Stimulated activated naive CD8-positive, alpha-beta T cell treated with anti-CD3 and anti-CD28 coated beads, Interleukin-15, amount 100 ng/mL, for 72 hours (primary cell): ENCODE results near the gene CPA1.
A peak's percentile ranks its signal among the peaks of the same experiment; 100 is the strongest.

Source experiments
- ATAC-seq: fragments of 150-1000 bp; cut with Tn5 transposase; 2 replicates; pipeline ENCODE4 v1.10.0; 2021; ENCODE audit warnings: mild to moderate bottlenecking, moderate library complexity
- DNase-seq, 2 donors: peaks; one replicate each; pipeline ENCODE4 v3.0.0; 2021 to 2022
- H3K27ac Mint-ChIP-seq, 2 donors: one replicate each; pipeline ENCODE4 v1.8.0; 2022; ENCODE audit warnings: mild to moderate bottlenecking in 2 of 2, mixed read lengths in 2 of 2, moderate library complexity in 2 of 2
- H3K27me3 Mint-ChIP-seq: one replicate; pipeline ENCODE4 v1.8.0; 2022; ENCODE audit warnings: mixed read lengths
- H3K4me1 Mint-ChIP-seq: one replicate; pipeline ENCODE4 v1.8.0; 2022; ENCODE audit warnings: mild to moderate bottlenecking, mixed read lengths
- H3K4me3 Mint-ChIP-seq, 2 donors: one replicate each; pipeline ENCODE4 v1.8.0; 2022; ENCODE audit warnings: mild to moderate bottlenecking in 2 of 2, mixed read lengths in 2 of 2, moderate library complexity in 1 of 2
- H3K9me3 Mint-ChIP-seq, 2 donors: one replicate each; pipeline ENCODE4 v1.8.0; 2022; ENCODE audit warnings: mixed read lengths in 2 of 2

Gene CPA1

DNA sequence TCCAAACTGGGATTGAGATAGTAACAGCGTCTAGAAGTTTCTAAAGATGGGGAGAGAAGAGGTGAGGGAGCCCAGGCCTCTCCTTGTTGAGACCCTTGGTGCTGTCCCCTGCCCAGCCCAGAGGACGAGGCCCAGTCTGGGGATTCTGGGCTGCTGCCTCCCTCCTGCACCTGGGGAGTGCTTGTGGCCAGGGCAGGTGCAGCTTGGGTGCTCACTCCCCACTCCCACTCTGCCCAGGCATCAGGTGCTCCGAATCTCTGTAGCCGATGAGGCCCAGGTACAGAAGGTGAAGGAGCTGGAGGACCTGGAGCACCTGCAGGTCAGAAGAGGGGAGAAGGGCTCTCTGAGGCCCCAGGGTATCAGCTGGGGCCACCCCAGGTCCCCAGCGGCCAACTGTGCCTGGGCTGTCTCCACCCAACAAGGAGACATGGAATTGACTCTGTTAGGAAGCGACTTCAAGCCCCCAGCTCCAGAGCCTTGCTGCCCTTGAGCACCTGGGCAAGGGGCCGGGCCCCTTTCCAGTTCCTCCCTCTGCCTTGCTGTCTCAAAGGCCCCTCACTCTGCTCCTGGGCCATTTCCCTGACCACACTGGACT lies 664 bp downstream of the CPA1 start:
- no peaks in the 10 kb centered on the region for H3K4me1 Mint-ChIP-seq
- peak overlapping the region in 1 of 2 donors; percentile 74 for H3K27ac Mint-ChIP-seq
- H3K27me3 Mint-ChIP-seq, result no peaks in the 10 kb centered on the region
- H3K4me3 Mint-ChIP-seq, result no peak overlapping the region
- DNase-seq (no peak), ATAC-seq (no peak)
- H3K9me3 Mint-ChIP-seq, result peaks cover 8 to 22% of the 10 kb centered on the region in 2 donors

GRCh38 chr7:130381468-130382312 lies 1.4 kb downstream of the CPA1 start:
- Mint-ChIP-seq H3K4me1 (peaks cover 3% of the 10 kb centered on the region), H3K27me3 (no peaks in the 10 kb centered on the region), H3K27ac (peak overlapping the region in 1 of 2 donors; percentile 74), H3K4me3 (no peak overlapping the region), H3K9me3 (peaks cover 1 to 15% of the 10 kb centered on the region in 2 donors)
- DNase-seq, result no peak
- ATAC-seq, result no peak

- Mint-ChIP-seq H3K9me3 (no peaks in the 10 kb centered on the region), H3K4me3 (no peak overlapping the region), H3K27ac (no peak overlapping the region), H3K27me3 (no peaks in the 10 kb centered on the region), H3K4me1 (peaks cover 8% of the 10 kb centered on the region)
- no peak for DNase-seq
- no peak for ATAC-seq
Measured at GRCh38 chr7:130383187-130383980, 3.1 kb downstream of the CPA1 start.

GRCh38 chr7:130384371-130384801 lies 4.1 kb downstream of the CPA1 start:
- no peaks in the 10 kb centered on the region for H3K27me3 Mint-ChIP-seq
- H3K9me3 Mint-ChIP-seq, result peaks cover 0 to 7% of the 10 kb centered on the region in 2 donors
- no peak overlapping the region for H3K4me3 Mint-ChIP-seq
- ATAC-seq (no peak), DNase-seq (no peak)
- peaks cover 8% of the 10 kb centered on the region for H3K4me1 Mint-ChIP-seq
- H3K27ac Mint-ChIP-seq, result no peak overlapping the region

- Mint-ChIP-seq H3K9me3 (peaks cover 0 to 7% of the 10 kb centered on the region in 2 donors), H3K27me3 (no peaks in the 10 kb centered on the region), H3K4me1 (peaks cover 8% of the 10 kb centered on the region), H3K4me3 (no peak overlapping the region), H3K27ac (peak overlapping the region in 1 of 2 donors; percentile 78)
- DNase-seq, result no peak
- no peak for ATAC-seq
Measured at GRCh38 chr7:130384841-130385599, 4.7 kb downstream of the CPA1 start.

DNA sequence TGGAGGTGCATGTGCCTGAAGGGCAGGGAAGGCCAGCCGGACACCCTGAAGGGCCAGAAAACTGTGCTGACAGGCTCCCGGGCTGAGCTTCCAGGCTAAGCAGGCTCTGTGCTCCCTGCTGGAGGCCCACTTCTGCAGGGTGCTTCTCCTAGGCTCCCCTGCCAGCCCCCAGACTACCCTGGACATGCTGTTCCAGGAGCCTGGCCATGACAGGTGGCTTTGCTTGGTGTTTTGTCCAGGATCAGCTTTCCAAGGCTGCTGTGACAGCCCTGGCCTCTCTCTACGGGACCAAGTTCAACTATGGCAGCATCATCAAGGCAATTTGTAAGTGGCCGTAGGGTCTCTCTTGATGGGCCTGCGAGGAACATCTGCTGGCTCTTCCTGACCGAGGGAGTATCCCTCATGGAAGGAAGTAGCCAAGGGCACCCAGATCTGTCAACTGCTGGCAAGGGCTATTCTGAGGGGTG lies 5.3 kb downstream of the CPA1 start:
- DNase-seq (no peak), ATAC-seq (no peak)
- Mint-ChIP-seq H3K9me3 (peaks cover 0 to 7% of the 10 kb centered on the region in 2 donors), H3K4me1 (peaks cover 8% of the 10 kb centered on the region), H3K27me3 (no peaks in the 10 kb centered on the region), H3K4me3 (no peak overlapping the region), H3K27ac (no peak overlapping the region)

- H3K27ac Mint-ChIP-seq, result no peak overlapping the region
- no peak overlapping the region for H3K4me3 Mint-ChIP-seq
- DNase-seq, result no peak
- no peaks in the 10 kb centered on the region for H3K27me3 Mint-ChIP-seq
- peaks cover 8% of the 10 kb centered on the region for H3K4me1 Mint-ChIP-seq
- peaks cover 0 to 7% of the 10 kb centered on the region in 2 donors for H3K9me3 Mint-ChIP-seq
- no peak for ATAC-seq
Measured at GRCh38 chr7:130386876-130387275, 6.6 kb downstream of the CPA1 start.

DNA sequence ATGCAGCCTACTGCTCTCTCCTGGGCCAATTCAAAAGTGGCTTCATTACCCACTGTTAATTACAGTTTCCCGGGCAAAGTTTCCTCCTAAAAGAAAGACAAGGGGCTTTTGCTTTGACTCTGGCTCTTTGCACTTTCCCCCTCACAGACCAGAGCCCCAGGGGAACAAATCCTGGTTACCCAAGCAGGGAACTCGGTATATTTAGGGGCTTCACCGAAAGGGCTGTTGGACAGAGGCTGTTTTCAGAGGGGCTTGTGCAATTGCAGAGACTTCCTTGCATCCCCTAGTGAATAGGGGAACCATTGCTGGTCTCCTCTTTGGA lies 7.0 kb downstream of the CPA1 start:
- no peak for DNase-seq
- Mint-ChIP-seq H3K4me3 (no peak overlapping the region), H3K27ac (no peak overlapping the region), H3K27me3 (no peaks in the 10 kb centered on the region), H3K4me1 (peaks cover 10% of the 10 kb centered on the region), H3K9me3 (peaks cover 0 to 7% of the 10 kb centered on the region in 2 donors)
- ATAC-seq, result no peak

- peaks cover 0 to 7% of the 10 kb centered on the region in 2 donors for H3K9me3 Mint-ChIP-seq
- H3K27me3 Mint-ChIP-seq, result no peaks in the 10 kb centered on the region
- H3K4me1 Mint-ChIP-seq, result peaks cover 15% of the 10 kb centered on the region
- no peak overlapping the region for H3K27ac Mint-ChIP-seq
- no peak overlapping the region for H3K4me3 Mint-ChIP-seq
- ATAC-seq (no peak), DNase-seq (no peak)
Measured at GRCh38 chr7:130387628-130388403, 7.5 kb downstream of the CPA1 start.

- H3K4me3 Mint-ChIP-seq, result no peak overlapping the region
- H3K27me3 Mint-ChIP-seq, result no peaks in the 10 kb centered on the region
- H3K4me1 Mint-ChIP-seq, result peaks cover 23% of the 10 kb centered on the region
- no peak overlapping the region for H3K27ac Mint-ChIP-seq
- DNase-seq, result no peak
- no peak for ATAC-seq
- peaks cover 0 to 7% of the 10 kb centered on the region in 2 donors for H3K9me3 Mint-ChIP-seq
Measured at GRCh38 chr7:130388671-130389070, 8.4 kb downstream of the CPA1 start.

- H3K27ac Mint-ChIP-seq, result no peak overlapping the region
- no peaks in the 10 kb centered on the region for H3K27me3 Mint-ChIP-seq
- no peak for ATAC-seq
- no peak overlapping the region for H3K4me3 Mint-ChIP-seq
- no peak for DNase-seq
- H3K4me1 Mint-ChIP-seq, result peaks cover 41% of the 10 kb centered on the region
- peaks cover 0 to 7% of the 10 kb centered on the region in 2 donors for H3K9me3 Mint-ChIP-seq
Measured at GRCh38 chr7:130390486-130390885, 10.2 kb downstream of the CPA1 start.

DNA sequence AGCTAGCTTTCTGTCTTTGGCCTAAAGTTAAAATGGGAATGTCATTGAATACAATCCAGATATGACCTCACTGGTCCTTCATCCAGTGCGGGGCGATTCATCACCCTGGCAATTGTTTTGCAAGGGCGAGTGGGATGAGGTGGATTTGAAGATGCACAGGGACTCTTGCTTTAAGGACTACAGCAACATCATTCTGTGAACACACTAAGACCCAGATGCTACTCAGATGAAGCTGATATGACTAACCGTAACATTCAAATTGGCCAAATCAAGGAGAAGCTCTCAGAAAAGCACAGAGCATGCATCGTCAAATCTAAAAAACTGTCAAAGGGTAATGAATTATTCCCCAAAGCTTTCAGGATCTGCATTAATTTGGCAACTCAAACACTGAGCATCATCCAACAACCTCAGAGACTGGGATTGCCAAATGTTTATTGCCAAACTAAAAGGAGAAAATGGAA lies 12.8 kb downstream of the CPA1 start:
- no peaks in the 10 kb centered on the region for H3K27me3 Mint-ChIP-seq
- H3K4me3 Mint-ChIP-seq, result no peak overlapping the region
- peaks cover 46% of the 10 kb centered on the region for H3K4me1 Mint-ChIP-seq
- no peak for ATAC-seq
- no peak for DNase-seq
- H3K9me3 Mint-ChIP-seq, result peaks cover 0 to 7% of the 10 kb centered on the region in 2 donors
- peak overlapping the region in 1 of 2 donors; percentile 71 for H3K27ac Mint-ChIP-seq

- H3K27me3 Mint-ChIP-seq, result no peaks in the 10 kb centered on the region
- peak overlapping the region; percentile 96 to 97 for H3K27ac Mint-ChIP-seq
- DNase-seq, result no peak
- peaks cover 0 to 1% of the 10 kb centered on the region in 2 donors for H3K9me3 Mint-ChIP-seq
- peak overlapping the region; percentile 80 to 86 for H3K4me3 Mint-ChIP-seq
- H3K4me1 Mint-ChIP-seq, result peaks cover 54% of the 10 kb centered on the region
- ATAC-seq, result peak; percentile 34
Measured at GRCh38 chr7:130393841-130394411, 13.6 kb downstream of the CPA1 start.
